H9 (cell line): Measurements from ENCODE around the gene TGFBR2. TPM values are rescaled to one million over a fixed set of nuclear protein-coding genes. Genes with fewer than 3 reads are reported as not detected.

Source experiments
- DNase-seq: peaks from one replicate; pipeline ENCODE4 v3.0.0-alpha.2; 2017
- H2AFZ ChIP-seq: one replicate; pipeline ENCODE4 v1.6.1; 2013; ENCODE audit warnings: mild to moderate bottlenecking, low read length, control low read depth, moderate library complexity
- H2AK5ac ChIP-seq: 2 replicates; pipeline ENCODE4 v1.6.1; 2013; ENCODE audit warnings: low read length, control low read depth, mixed read lengths; ENCODE audit not compliant: insufficient read length
- H2BK120ac ChIP-seq: one replicate; pipeline ENCODE4 v1.6.1; 2013; ENCODE audit warnings: low read depth, mild to moderate bottlenecking, low read length, control low read depth, inconsistent platforms; ENCODE audit not compliant: poor library complexity, severe bottlenecking
- H2BK12ac ChIP-seq: 2 replicates; pipeline ENCODE4 v1.6.1; 2013; ENCODE audit warnings: low read length, control low read depth, mixed read lengths, low read depth; ENCODE audit not compliant: insufficient read length
- H2BK15ac ChIP-seq: 2 replicates; pipeline ENCODE4 v1.6.1; 2013; ENCODE audit warnings: low read depth, low read length, control low read depth
- H2BK20ac ChIP-seq: one replicate; pipeline ENCODE4 v1.6.1; 2013; ENCODE audit warnings: low read depth, mild to moderate bottlenecking, low read length, control low read depth, inconsistent platforms; ENCODE audit not compliant: poor library complexity, severe bottlenecking
- H2BK5ac ChIP-seq: 2 replicates; pipeline ENCODE4 v1.6.1; 2013; ENCODE audit warnings: low read length, control low read depth, mixed read lengths; ENCODE audit not compliant: insufficient read length
- H3K14ac ChIP-seq: 2 replicates; pipeline ENCODE4 v1.6.1; 2013; ENCODE audit warnings: low read length, control low read depth; ENCODE audit not compliant: insufficient read depth
- H3K18ac ChIP-seq: 2 replicates; pipeline ENCODE4 v1.6.1; 2013; ENCODE audit warnings: low read depth, mild to moderate bottlenecking, mixed read lengths, low read length, control low read depth; ENCODE audit not compliant: insufficient read length
- H3K23ac ChIP-seq: 2 replicates; pipeline ENCODE4 v1.6.1; 2013; ENCODE audit warnings: low read length, control low read depth, mixed read lengths, low read depth; ENCODE audit not compliant: insufficient read length
- H3K23me2 ChIP-seq: 2 replicates; pipeline ENCODE4 v1.6.1; 2013; ENCODE audit warnings: low read depth, mild to moderate bottlenecking, mixed read lengths, low read length, control low read depth; ENCODE audit not compliant: insufficient read length, poor library complexity, severe bottlenecking
- H3K27ac ChIP-seq: 2 replicates; pipeline ENCODE4 v1.5.1; 2013; ENCODE audit warnings: low read length, control low read depth, mixed read lengths, low read depth; ENCODE audit not compliant: insufficient read length
- H3K27me3 ChIP-seq: 2 replicates; pipeline ENCODE4 v1.6.1; 2013; ENCODE audit warnings: low read length, control low read depth, inconsistent platforms; ENCODE audit not compliant: insufficient read depth
- H3K4ac ChIP-seq: 2 replicates; pipeline ENCODE4 v1.6.1; 2013; ENCODE audit warnings: low read depth, mild to moderate bottlenecking, control low read depth, inconsistent platforms, low read length, moderate library complexity
- H3K4me1 ChIP-seq: 2 replicates; pipeline ENCODE4 v1.6.1; 2013; ENCODE audit warnings: low read length, control low read depth, inconsistent platforms; ENCODE audit not compliant: insufficient read depth
- H3K4me2 ChIP-seq: 2 replicates; pipeline ENCODE4 v1.6.1; 2013; ENCODE audit warnings: low read length, control low read depth, mixed read lengths; ENCODE audit not compliant: insufficient read length, insufficient read depth
- H3K56ac ChIP-seq: 2 replicates; pipeline ENCODE4 v1.6.1; 2013; ENCODE audit warnings: low read depth, mild to moderate bottlenecking, mixed read lengths, low read length, control low read depth; ENCODE audit not compliant: insufficient read length
- H3K79me1 ChIP-seq: 2 replicates; pipeline ENCODE4 v1.6.1; 2013; ENCODE audit warnings: low read depth, mild to moderate bottlenecking, moderate library complexity, low read length, control low read depth, inconsistent platforms; ENCODE audit not compliant: insufficient read depth, poor library complexity, severe bottlenecking
- H3K79me2 ChIP-seq: 2 replicates; pipeline ENCODE4 v1.6.1; 2013; ENCODE audit warnings: low read length, control low read depth, inconsistent platforms; ENCODE audit not compliant: insufficient read depth
- H3K9ac ChIP-seq: 2 replicates; pipeline ENCODE4 v1.6.1; 2013; ENCODE audit warnings: low read length, control low read depth, mixed read lengths; ENCODE audit not compliant: insufficient read length; ENCODE audit errors: extremely low read depth
- H3K9me3 ChIP-seq: one replicate; pipeline ENCODE4 v1.6.1; 2013; ENCODE audit warnings: low read depth, low read length, inconsistent platforms; ENCODE audit not compliant: control insufficient read depth
- H3T11ph ChIP-seq: one replicate; pipeline ENCODE4 v1.6.1; 2013; ENCODE audit warnings: mild to moderate bottlenecking, low read length, control low read depth, inconsistent platforms
- H4K20me1 ChIP-seq: one replicate; pipeline ENCODE4 v1.6.1; 2013; ENCODE audit not compliant: control insufficient read depth, insufficient read length, insufficient read depth
- H4K5ac ChIP-seq: 2 replicates; pipeline ENCODE4 v1.6.1; 2013; ENCODE audit warnings: low read depth, mild to moderate bottlenecking, mixed read lengths, low read length, control low read depth; ENCODE audit not compliant: insufficient read length
- H4K8ac ChIP-seq: replicated peaks from 2 replicates; pipeline ENCODE4 v1.6.1; 2013; ENCODE audit warnings: low read length, control low read depth, mixed read lengths, low read depth; ENCODE audit not compliant: insufficient read length
- H4K91ac ChIP-seq: 2 replicates; pipeline ENCODE4 v1.6.1; 2013; ENCODE audit warnings: low read depth, mild to moderate bottlenecking, moderate library complexity, mixed read lengths, low read length, control low read depth; ENCODE audit not compliant: insufficient read length
- H3K27ac Mint-ChIP-seq, 3 experiments: 2 replicates in 2 of 3; 3 replicates in 1 of 3; pipeline ENCODE4 v1.8.0; 2020 to 2021; ENCODE audit warnings: mixed read lengths in 3 of 3, mild to moderate bottlenecking in 1 of 3, moderate library complexity in 1 of 3
- H3K27me3 Mint-ChIP-seq: 2 replicates; pipeline ENCODE4 v1.8.0; 2021; ENCODE audit warnings: low read depth, mild to moderate bottlenecking, moderate library complexity, mixed read lengths
- H3K36me3 Mint-ChIP-seq, 3 experiments: 2 replicates in 2 of 3; 3 replicates in 1 of 3; pipeline ENCODE4 v1.8.0; 2020 to 2021; ENCODE audit warnings: low read depth in 3 of 3, mixed read lengths in 3 of 3; ENCODE audit not compliant: insufficient read depth in 1 of 3
- H3K4me1 Mint-ChIP-seq, 2 experiments: 2 replicates each; pipeline ENCODE4 v1.8.0; 2020; ENCODE audit warnings: mixed read lengths in 2 of 2
- H3K4me3 Mint-ChIP-seq, 2 experiments: 2 replicates in 1 of 2; 3 replicates in 1 of 2; pipeline ENCODE4 v1.8.0; 2020 to 2021; ENCODE audit warnings: mild to moderate bottlenecking in 2 of 2, mixed read lengths in 2 of 2, moderate library complexity in 1 of 2
- H3K9me3 Mint-ChIP-seq, 2 experiments: 2 replicates in 1 of 2; 3 replicates in 1 of 2; pipeline ENCODE4 v1.8.0; 2020; ENCODE audit warnings: mild to moderate bottlenecking in 2 of 2, mixed read lengths in 2 of 2, moderate library complexity in 1 of 2
- WGBS: extraction: QIAGEN DNeasy Blood & Tissue Kit; methylation state at CpG from one replicate; pipeline ENCODE4 v1.1.7; 2013; ENCODE audit warnings: missing lambda C conversion rate, low lambda C conversion rate, mixed read lengths; ENCODE audit not compliant: insufficient read length; ENCODE audit errors: extremely low coverage; 5-methylcytosine and 5-hydroxymethylcytosine counted together
- total RNA-seq: library from RNA; stranded (reverse); gene quantifications from 2 replicates; pipeline ENCODE4 v1.2.1, GENCODE V29; 2021
- TF ChIP-seq, protein P1 (sequence below): fragments of 200-600 bp; sonication (generic); conservative IDR thresholded peaks from 3 replicates; pipeline ENCODE4 v1.8.0; 2021; ENCODE audit warnings: antibody characterized with exemption, mild to moderate bottlenecking

Gene TGFBR2
- total RNA-seq, 1 experiment from 2014 or later: 10.6 TPM

DNA sequence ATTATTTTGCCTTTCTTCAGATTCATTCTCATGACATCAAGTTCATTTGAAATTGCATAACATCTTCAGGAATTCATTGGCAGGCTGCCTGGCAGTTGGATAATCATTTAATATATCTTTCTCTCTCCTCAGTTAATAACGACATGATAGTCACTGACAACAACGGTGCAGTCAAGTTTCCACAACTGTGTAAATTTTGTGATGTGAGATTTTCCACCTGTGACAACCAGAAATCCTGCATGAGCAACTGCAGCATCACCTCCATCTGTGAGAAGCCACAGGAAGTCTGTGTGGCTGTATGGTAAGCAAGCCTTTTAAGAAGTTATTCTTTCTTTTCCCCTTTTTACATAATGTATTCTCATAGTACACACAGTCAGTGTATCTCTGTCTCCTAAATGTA lies 38.2 kb downstream of the TGFBR2 start:
- Histone ChIP-seq H3K9ac (no peak overlapping the region), H4K5ac (no peak overlapping the region), H3K23ac (no peak overlapping the region), H3K4ac (no peak overlapping the region), H2BK120ac (no peak overlapping the region), H3K4me2 (no peak overlapping the region), H3K79me1 (no peaks in the 10 kb centered on the region), H4K8ac (no peak overlapping the region), H2BK20ac (no peak overlapping the region), H3K18ac (no peak overlapping the region), H3K56ac (no peak overlapping the region), H2BK15ac (no peak overlapping the region), H2BK12ac (no peak overlapping the region), H3K4me1 (peaks cover 7% of the 10 kb centered on the region; the same call in 1 of the 2 replicates), H3K23me2 (no peaks in the 10 kb centered on the region), H2AFZ (no peak overlapping the region), H3T11ph (no peak overlapping the region), H3K79me2 (peaks cover 7% of the 10 kb centered on the region; the same call in 1 of the 2 replicates), H3K9me3 (no peaks in the 10 kb centered on the region), H3K14ac (no peak overlapping the region), H3K27ac (no peak overlapping the region), H3K27me3 (no peaks in the 10 kb centered on the region), H2AK5ac (no peak overlapping the region), H4K91ac (no peak overlapping the region), H4K20me1 (no peaks in the 10 kb centered on the region), H2BK5ac (no peak overlapping the region)
- no peaks in the 10 kb centered on the region for H3K9me3 Mint-ChIP-seq
- TF ChIP-seq, protein P1, sequence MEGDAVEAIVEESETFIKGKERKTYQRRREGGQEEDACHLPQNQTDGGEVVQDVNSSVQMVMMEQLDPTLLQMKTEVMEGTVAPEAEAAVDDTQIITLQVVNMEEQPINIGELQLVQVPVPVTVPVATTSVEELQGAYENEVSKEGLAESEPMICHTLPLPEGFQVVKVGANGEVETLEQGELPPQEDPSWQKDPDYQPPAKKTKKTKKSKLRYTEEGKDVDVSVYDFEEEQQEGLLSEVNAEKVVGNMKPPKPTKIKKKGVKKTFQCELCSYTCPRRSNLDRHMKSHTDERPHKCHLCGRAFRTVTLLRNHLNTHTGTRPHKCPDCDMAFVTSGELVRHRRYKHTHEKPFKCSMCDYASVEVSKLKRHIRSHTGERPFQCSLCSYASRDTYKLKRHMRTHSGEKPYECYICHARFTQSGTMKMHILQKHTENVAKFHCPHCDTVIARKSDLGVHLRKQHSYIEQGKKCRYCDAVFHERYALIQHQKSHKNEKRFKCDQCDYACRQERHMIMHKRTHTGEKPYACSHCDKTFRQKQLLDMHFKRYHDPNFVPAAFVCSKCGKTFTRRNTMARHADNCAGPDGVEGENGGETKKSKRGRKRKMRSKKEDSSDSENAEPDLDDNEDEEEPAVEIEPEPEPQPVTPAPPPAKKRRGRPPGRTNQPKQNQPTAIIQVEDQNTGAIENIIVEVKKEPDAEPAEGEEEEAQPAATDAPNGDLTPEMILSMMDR: no peak
- no CpG with 5 or more reads among the region's 2 CpGs for WGBS
- H3K36me3 Mint-ChIP-seq: peaks cover 27 to 38% (median 28%) of the 10 kb centered on the region in 3 experiments
- H3K4me1 Mint-ChIP-seq: peaks cover 13 to 17% of the 10 kb centered on the region in 2 experiments
- no peak overlapping the region for H3K4me3 Mint-ChIP-seq
- no peaks in the 10 kb centered on the region for H3K27me3 Mint-ChIP-seq
- no peak for DNase-seq
- H3K27ac Mint-ChIP-seq: no peak overlapping the region
